ENCODE data around the gene CLEC4E. TPM values are rescaled to one million over a fixed set of nuclear protein-coding genes. Genes with fewer than 3 reads are reported as not detected.
"Not testable (repeated sequence)": the region's sequence is repeated elsewhere in the genome, so short reads cannot be mapped to it uniquely, and the experiment has no call there.

The CLEC4E gene
- total RNA-seq, 2 donors from 2014 or later = not detected

DNA sequence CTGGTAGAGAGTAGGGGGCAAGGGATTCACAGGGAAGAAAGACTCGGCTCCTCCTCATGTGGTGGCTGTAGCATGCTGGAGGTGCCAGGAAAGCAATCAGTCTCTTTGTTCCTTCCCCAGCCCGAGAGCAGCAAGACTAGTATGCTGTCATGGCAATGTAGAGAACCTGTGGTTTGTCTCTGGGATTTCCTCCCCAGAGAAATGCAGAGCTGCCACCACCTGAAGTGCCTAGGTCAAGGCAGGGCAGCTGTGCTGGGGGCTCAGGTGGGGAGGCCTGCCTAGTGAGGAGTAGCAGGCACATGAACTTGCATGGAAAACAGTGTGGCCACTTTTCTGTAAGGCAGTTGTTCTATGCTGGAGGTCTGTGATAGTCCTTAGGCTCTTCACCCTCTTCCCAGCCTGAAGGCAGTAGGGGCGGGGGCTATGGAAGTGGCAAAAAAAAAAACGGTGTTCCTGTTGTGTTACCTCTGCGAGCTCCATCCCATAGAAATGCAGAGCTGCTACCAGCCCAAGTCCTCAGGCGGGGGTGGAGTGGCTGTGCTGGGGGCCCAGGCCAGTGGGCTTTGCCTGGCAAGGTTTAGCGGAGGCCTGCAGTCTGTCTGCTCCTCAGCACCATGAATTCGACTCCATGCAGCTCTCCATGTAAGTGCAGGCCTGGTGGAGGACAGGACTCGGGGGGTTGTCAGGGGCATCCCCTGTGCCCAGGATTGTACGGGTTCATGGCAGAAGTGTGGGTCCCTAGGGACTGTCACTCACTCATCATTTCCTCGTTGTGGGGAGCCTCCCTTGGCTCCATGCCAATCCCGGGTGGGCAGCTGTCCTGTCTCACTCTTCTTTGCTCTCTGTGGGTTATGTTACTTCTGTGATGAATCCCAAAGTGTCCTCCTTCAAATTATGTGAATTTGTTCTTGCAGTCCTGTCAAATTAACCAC lies 31.5 kb downstream of the CLEC4E start:
- H3K4me3 Mint-ChIP-seq = no peak overlapping the region
- H3K27me3 Mint-ChIP-seq = peaks cover 10% of the 10 kb centered on the region
- no peaks in the 10 kb centered on the region for H3K4me1 Mint-ChIP-seq
- no peaks in the 10 kb centered on the region for H3K36me3 Mint-ChIP-seq (ENCODE audit: low read depth)
- ATAC-seq (replicated peaks) = no peak
- no peaks in the 10 kb centered on the region for H3K9me3 Mint-ChIP-seq
- H3K27ac Mint-ChIP-seq = no peak overlapping the region

DNA sequence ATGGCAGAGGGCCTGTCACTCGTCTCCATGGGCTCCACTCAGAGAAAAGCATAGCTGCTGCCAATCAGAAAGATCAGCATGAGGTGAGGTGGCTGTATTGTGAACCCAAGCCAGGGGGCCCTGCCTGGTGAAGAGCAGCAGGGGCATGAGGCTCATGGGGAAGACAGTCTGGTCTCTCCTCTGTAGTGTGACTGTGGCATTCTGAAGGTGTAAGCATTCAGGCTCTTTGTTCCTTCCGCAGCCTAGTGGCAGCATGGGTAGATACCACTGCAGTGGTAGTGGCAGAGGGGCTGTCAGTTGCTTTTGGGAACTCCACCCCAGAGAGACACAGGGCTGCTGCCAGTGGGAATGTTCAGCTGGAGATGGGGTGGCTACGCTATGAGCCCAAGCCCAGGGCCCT lies 32.5 kb downstream of the CLEC4E start:
- no peaks in the 10 kb centered on the region for H3K36me3 Mint-ChIP-seq (ENCODE audit: low read depth)
- no peak for ATAC-seq (replicated peaks)
- H3K4me1 Mint-ChIP-seq = no peaks in the 10 kb centered on the region
- peaks cover 5% of the 10 kb centered on the region for H3K27me3 Mint-ChIP-seq
- H3K4me3 Mint-ChIP-seq = no peak overlapping the region
- no peaks in the 10 kb centered on the region for H3K9me3 Mint-ChIP-seq
- no peak overlapping the region for H3K27ac Mint-ChIP-seq

DNA sequence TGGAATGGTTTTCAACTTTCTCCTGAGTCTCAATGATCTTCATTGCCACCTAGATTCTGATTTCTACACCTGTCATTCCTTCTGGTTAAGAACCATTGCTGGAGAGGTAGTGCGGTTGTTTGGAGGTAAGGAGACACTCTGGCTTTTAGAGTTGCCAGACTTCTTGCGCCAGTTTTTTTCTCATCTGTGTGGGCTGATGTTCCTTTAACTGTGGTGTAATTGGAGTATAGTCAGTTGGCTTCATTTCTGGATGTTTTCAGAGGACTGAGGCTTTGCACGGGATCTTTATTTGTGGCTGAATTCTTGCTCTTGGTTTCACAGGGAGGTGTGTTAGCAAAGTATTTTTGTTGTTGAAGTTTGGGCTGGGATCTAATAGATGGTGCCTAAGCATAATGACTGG lies 33.1 kb downstream of the CLEC4E start:
- ATAC-seq (replicated peaks) = no peak
- no peaks in the 10 kb centered on the region for H3K4me1 Mint-ChIP-seq

DNA sequence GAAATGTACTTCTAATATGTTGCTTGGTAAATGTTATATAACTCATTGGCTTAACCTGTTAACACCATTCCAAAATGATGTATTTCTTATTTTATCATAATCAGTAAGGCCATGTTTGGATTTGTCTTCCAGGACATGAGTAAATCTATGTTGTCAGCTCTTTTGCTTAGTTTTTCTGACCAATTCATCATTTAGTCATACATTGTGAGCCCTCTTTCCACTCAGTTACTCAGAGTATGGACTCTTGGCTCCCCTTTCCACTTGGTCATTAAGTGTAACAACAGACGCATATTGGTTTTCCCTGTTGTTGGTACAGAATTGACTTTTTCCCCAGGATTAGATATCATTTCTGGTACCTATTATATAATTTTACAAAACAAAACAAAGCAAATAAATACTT lies 36.4 kb downstream of the CLEC4E start:
- Mint-ChIP-seq H3K36me3 (ENCODE audit: low read depth) (no peaks in the 10 kb centered on the region), H3K27ac (no peak overlapping the region), H3K4me1 (peaks cover 6% of the 10 kb centered on the region), H3K9me3 (no peaks in the 10 kb centered on the region), H3K27me3 (peaks cover 5% of the 10 kb centered on the region), H3K4me3 (no peak overlapping the region)
- no peak for ATAC-seq (replicated peaks)

More for the DNA sequence above, 33.1 kb downstream of the CLEC4E start:
- Mint-ChIP-seq H3K27ac (no peak overlapping the region), H3K4me3 (no peak overlapping the region), H3K27me3 (peaks cover 5% of the 10 kb centered on the region), H3K36me3 (ENCODE audit: low read depth) (no peaks in the 10 kb centered on the region), H3K9me3 (no peaks in the 10 kb centered on the region)

DNA sequence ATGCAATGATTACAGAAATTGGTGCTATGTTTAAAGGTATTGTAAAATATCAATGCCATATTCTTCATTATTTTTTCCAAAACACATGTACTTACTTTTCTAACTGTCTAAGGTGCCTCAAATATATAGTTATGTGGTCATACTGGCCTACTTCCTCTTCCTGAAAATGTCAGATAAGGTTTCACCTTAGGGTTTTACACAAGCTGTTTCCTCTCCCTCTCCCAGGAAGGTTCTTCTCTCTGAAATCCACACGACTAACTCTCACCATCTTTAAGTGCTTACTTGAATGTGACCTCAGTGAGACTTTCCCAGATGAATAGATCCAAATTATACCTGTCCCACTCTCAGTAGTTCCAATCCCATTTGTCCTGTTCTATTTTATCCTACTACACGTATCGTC lies 39.0 kb downstream of the CLEC4E start:
- Mint-ChIP-seq H3K36me3 (ENCODE audit: low read depth) (no peaks in the 10 kb centered on the region), H3K9me3 (no peaks in the 10 kb centered on the region), H3K27ac (no peak overlapping the region), H3K4me1 (peaks cover 6% of the 10 kb centered on the region), H3K27me3 (peaks cover 9% of the 10 kb centered on the region), H3K4me3 (no peak overlapping the region)
- ATAC-seq (replicated peaks) = no peak

DNA sequence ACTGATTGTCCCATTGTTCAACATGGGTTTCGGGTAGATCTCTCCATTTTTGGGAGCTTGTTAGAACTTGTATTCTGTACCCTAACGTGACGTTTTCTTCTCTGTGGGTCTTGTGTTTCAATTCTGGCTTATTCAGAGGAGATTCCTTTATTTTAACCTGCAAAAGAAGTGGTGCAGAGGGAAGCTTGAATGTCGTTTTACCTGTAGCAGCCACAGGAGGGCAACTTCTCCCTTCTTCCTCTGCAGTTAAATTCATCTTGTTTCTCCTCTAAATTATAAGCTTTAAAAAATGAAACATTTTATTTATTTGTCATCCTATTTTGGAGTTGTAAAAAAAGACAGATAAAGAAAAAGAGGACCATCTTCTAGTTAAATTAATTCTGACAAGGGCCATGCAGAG lies 41.1 kb downstream of the CLEC4E start:
- Mint-ChIP-seq H3K9me3 (no peaks in the 10 kb centered on the region), H3K27me3 (peaks cover 9% of the 10 kb centered on the region), H3K4me3 (no peak overlapping the region), H3K27ac (no peak overlapping the region), H3K4me1 (peaks cover 6% of the 10 kb centered on the region), H3K36me3 (ENCODE audit: low read depth) (no peaks in the 10 kb centered on the region)
- ATAC-seq (replicated peaks) = no peak

DNA sequence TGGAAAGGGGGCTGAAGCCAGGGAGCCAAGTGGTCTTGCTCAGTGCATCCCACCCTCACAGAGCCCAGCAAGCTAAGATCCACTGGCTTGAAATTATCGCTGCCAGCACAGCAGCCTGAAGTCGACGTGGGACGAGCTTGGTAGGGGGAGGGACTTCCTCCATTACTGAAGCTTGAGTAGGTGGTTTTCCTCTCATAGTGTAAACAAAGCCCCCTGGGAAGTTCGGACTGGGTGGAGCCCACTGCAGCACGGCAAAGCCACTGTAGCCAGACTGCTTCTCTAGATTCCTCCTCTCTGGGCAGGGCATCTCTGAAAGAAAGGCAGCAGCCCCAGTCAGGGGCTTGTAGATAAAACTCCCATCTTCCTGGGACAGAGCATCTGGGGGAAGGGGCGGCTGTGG lies 44.6 kb downstream of the CLEC4E start:
- peaks cover 13% of the 10 kb centered on the region for H3K4me1 Mint-ChIP-seq
- not testable (repeated sequence) for H3K36me3 Mint-ChIP-seq (ENCODE audit: low read depth); ATAC-seq (replicated peaks); H3K9me3 Mint-ChIP-seq; H3K27me3 Mint-ChIP-seq; H3K4me3 Mint-ChIP-seq; H3K27ac Mint-ChIP-seq

DNA sequence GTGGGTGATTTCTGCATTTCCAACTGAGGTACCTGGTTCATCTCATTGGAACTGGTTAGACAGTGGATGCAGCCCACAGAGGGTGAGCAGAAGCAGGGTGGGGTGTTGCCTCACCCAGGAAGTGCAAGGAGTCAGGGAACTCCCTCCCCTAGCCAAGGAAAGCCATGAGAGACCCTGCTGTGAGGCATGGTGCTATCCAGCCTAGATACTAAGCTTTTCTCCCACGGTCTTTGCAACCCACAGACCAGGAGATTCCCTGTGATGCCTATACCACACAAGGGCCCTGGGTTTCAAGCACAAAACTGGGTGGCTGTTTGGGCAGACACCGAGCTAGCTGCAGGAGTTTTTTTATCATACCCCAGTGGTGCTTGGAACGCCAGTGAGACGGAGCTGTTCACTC lies 45.0 kb downstream of the CLEC4E start:
- not testable (repeated sequence) for H3K36me3 Mint-ChIP-seq (ENCODE audit: low read depth); H3K9me3 Mint-ChIP-seq; H3K27me3 Mint-ChIP-seq; ATAC-seq (replicated peaks); H3K27ac Mint-ChIP-seq; H3K4me3 Mint-ChIP-seq
- H3K4me1 Mint-ChIP-seq = peaks cover 13% of the 10 kb centered on the region

DNA sequence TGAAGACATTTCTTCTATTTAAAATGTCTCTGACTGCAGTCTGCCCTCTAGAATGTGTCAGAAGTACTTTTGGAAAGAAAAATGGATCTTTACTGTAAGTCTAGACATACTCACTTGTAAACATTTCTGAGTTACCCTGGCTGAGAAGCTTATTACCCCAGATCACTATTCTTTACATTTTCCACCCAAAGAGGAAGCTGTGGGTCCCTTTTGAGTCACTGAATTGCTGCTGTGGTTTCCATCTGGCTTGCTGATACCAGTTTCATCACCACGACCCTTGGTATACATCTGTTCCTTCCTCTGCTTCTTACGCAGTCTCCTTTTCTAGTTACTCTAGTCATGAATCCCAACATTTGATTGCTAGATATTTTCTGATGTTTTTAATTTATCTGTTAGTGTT lies 47.6 kb downstream of the CLEC4E start:
- H3K4me1 Mint-ChIP-seq = peaks cover 13% of the 10 kb centered on the region
- ATAC-seq (replicated peaks) = peak; percentile 98
- H3K36me3 Mint-ChIP-seq (ENCODE audit: low read depth) = no peaks in the 10 kb centered on the region
- peak overlapping the region; percentile 75 for H3K27ac Mint-ChIP-seq
- H3K4me3 Mint-ChIP-seq = peak overlapping the region; percentile 39
- H3K27me3 Mint-ChIP-seq = peaks cover 3% of the 10 kb centered on the region
- H3K9me3 Mint-ChIP-seq = no peaks in the 10 kb centered on the region

DNA sequence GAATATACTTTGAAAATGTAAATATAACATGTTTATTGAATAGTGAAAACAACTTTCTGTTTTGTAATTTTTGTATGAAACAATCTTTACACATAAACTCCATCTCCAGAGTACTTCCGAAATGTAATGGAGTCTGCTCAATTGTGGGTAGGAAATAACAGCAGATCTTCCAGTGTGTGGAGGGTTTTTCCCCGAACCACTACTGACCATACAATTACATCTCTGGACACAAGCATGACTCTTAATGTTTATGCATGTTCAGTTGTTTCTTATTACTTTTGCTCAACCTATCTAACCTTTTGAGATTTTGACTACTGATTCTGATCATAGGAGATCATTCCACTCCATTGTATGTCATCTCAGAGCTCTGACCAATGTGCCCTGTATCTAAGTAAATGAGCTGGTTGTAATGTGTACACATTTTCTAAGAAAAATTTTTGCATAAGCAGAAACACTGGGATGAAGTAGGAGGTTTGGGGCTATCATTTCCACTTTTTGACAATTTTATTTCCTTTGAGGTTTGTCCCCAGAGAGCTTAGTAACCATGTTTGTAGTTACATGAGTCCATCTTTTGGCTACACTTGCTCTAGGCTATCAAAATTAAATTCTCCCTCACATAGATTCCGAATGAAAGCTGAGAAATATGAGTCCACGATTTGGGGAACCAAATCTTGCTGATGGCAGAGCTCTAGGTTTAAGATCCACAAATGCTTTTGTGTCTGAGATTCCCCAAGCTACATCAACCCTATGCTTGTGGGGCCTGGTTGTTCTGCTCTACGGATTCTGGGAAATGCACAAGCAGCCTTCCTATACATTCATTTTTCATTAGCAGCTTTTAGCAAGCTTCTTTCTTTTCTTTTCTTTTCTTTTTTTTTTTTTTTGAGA lies 48.8 kb downstream of the CLEC4E start:
- peaks cover 13% of the 10 kb centered on the region for H3K4me1 Mint-ChIP-seq
- peak overlapping the region; percentile 75 for H3K27ac Mint-ChIP-seq
- H3K36me3 Mint-ChIP-seq (ENCODE audit: low read depth) = no peaks in the 10 kb centered on the region
- no peaks in the 10 kb centered on the region for H3K27me3 Mint-ChIP-seq
- peak; percentile 37 for ATAC-seq (replicated peaks)
- H3K9me3 Mint-ChIP-seq = no peaks in the 10 kb centered on the region
- peak overlapping the region; percentile 39 for H3K4me3 Mint-ChIP-seq

Other genes with a start within 250 kb of the CLEC4E start
- gene CLEC6A, start 84.9 kb downstream of the CLEC4E start, total RNA-seq = not detected
- gene CLEC4D, start 27.4 kb downstream of the CLEC4E start, total RNA-seq = not detected
- not detected for gene AICDA, start 72.0 kb upstream of the CLEC4E start, total RNA-seq
- not detected for gene MFAP5, start 121.9 kb upstream of the CLEC4E start, total RNA-seq
- gene RIMKLB, start 157.1 kb upstream of the CLEC4E start, total RNA-seq = 1 to 10 TPM in 1 of 2 donors, under 1 TPM in 1; 0.95 to 1.4 TPM